Measurements from ENCODE around the gene CXorf66.
A peak's percentile ranks its signal among the peaks of the same experiment; 100 is the strongest.
"Not testable (repeated sequence)": the region's sequence is repeated elsewhere in the genome, so short reads cannot be mapped to it uniquely, and the experiment has no call there.

The CXorf66 gene, protein sequence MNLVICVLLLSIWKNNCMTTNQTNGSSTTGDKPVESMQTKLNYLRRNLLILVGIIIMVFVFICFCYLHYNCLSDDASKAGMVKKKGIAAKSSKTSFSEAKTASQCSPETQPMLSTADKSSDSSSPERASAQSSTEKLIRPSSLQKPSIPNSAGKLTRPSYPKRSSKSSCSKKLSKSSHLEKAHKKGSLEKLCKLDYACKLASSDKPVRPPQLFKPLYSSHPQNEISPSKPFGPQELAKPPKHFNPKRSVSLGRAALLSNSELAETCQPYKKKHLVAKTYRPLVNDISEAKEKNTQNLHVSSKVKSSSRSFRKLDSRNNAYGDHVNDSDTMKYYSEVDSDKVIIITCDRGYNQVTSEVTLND

DNA sequence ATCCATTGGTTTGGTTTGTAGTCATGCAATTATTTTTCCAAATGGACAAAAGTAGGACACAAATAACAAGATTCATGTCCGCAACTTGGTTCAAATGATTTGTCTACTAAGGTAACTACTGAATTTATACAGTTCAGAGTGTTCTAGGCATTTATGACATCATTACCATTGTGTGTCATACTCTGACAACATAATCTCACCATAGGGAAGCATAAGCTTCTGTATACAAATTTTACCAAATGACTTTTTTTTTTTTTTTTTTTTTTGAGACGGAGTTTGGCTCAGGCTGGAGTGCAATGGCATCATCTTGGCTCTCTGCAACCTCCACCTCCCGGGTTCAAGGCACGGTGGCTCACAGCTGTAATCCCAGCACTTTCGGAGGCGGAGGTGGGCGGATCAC, at the start of gene CXorf66:
TSS of gene CXorf66 (minus strand) at position 101 of the 400 bp plus-strand sequence. CDS start at position 76, 25 bp downstream.
- no peak for DNase-seq (ENCODE audit: low read depth in 2 of 2)

DNA sequence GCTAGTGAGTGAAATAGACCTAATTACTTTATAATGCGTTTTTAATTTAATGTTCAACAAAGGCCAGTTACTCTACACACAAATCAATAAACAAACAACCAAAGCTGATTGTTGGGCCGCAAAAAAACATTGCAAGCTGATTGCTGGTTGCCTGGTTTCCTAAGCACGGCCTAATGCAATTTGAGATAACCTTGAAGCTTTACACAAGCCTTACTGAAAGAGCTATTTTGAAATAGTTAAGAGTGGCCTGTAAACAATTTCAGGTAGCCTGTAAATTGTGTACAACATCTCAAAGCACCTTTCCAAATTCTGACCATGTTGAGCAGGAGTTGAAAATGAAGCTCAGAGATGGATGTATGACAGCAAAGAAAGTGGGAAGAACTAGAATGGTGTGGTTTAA, 17.5 kb upstream of the CXorf66 start:
- DNase-seq (ENCODE audit: low read depth in 2 of 2), result no peak

DNA sequence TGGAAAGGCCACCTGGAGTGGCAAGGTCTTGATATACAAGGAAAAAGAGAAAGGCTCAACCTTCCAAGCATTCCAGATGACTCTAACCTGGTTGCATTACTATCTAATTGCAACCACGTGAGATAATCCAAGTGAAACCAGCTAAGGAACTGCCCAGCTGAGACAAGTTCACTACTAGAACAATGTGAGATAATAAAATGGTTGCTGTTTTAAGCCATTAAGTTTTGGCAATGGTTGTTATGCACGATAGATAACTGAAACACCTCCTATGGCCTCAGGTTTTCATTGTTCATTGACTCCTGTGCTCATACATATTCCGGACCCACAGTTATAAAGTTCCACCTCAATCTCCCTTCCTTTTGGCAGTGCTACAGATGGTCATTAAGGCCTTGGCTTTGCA, 9.2 kb upstream of the CXorf66 start:
- no peak for DNase-seq (ENCODE audit: low read depth in 2 of 2)

DNA sequence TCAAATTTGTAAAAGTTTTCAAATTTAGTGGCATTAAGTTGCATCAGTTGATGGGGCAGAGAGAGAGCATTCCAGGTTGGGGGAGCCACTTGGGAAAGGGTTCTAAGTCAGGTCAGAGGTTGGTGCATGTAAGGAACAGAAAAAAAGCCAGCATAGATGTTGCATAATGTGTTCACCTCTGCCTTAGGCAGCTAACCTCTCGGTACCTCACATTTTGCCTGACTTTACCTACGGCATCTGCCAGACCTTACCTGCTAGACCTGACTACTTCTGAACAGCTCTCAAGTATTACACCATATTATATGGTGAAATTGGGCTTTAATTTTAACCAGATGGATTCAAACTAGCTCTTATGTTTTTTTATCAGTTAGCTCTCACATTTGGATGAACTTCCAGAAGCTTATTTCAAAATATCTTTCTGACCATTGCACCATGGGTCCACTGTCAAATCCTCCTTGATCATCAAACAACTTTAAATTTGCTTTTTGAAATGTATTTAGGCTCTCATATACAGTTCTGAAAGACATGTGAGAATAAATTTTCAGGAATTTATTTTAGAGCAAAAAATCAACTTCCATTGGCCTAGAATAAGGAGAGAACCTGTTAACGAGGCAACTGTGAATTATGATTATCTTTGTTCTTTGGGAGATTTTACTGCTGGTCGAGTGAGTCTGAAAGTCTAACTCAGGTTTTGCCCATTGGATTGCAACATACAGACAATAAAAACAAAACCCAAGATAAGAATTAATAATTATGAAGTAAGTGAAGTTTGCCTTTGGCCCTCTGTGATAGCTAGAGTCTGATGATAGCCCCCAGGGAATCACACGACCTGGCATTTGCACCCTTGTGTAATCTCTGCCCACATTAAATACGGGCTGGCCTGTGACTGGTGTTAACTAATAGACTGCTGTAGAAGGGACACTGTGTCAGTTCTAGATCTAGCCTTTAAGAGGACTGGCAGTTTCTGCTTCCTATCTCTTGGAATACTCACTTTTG, 7.6 kb upstream of the CXorf66 start:
- DNase-seq (ENCODE audit: low read depth in 2 of 2), result no peak

DNA sequence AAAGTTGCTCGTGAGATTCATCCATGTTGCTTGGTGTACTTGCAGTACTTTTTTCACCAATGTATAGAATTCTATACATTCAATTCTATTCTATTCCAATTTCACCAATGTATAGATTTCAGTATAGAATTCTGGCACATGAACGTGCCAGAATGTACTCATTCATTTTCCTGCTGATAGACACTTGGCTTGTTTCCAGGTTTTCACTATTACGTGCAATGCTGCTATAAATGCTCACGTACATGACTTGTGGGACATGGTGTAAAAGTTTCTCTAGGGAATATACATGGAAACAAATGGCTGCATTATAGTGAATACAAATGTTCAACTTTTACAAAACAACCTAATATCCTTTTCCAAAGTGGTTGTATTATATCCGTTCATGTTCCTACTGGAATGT, 6.8 kb upstream of the CXorf66 start:
- DNase-seq (ENCODE audit: low read depth in 2 of 2), result no peak

DNA sequence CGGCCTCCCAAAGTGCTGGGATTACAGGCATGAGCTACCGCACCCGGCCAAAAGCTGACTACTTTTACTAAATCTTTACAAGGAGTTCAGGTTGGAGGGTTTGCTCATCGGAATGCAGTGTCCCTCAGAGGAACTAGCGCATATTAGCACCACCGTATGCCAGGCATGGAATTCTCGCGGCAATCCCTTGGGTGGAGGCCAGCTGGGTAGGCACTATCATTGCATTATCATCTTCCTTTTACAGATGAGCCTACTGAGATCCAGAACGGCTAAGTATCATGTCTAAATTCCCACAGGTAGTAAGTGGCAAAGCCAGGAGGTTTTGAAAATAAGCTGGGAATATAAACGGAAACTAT, 6.1 kb upstream of the CXorf66 start:
- no peak for DNase-seq (ENCODE audit: low read depth in 2 of 2)

DNA sequence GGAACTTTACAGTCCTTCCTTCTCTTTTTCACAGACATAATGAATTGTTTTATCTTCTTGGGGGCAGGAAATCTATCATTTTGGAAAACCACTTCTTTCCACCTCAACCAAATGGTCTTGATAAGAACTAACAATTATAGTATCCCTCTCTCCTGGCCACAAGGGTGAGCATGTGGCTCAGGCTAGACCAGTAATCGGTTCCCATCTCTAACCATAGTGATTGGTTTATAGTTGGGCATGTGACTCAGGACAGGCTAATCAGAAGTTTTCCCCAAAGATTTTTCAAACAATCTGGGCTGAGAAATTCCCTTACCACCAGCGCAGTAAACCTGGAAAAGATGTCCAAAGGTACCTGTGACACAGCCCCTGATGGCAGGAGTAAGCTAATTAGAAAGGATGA, 4.0 kb upstream of the CXorf66 start:
- DNase-seq (ENCODE audit: low read depth in 2 of 2), result no peak

DNA sequence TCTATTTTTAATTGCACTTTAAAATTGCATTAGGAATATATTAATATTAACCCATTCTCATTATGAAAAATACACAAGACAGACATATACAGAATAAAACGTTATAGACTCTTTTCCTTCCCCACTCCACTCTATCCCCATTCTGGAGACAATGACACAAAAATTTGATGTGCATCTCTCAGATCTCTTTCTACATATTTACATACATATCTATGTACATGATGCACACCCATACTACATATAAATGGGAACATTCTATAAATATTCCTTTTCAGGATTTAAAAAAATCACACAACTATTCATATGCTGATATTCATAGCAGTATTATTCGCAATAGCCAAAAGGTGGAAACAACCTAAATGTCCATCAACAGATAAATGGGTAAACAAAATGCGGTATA, 2.4 kb upstream of the CXorf66 start:
- DNase-seq (ENCODE audit: low read depth in 2 of 2), result no peak

DNA sequence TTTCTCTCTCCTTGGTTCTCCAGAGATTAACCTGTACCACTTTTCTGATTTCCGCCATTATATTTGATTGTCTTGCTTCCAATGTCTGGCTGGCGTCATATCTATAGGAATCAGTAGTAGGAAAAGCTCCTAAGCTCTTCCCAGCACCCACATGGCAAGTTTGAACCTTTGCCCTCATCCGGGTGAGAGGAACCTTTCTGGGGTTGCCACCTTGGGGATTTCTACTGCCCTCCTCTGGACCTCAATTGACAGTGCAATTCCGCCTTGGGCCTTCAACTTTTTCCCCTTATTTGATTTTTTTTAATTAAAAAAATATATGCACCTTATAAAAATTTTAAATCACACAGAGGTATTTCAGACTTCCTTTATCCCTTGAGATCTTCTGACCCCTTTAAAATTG, 2.0 kb upstream of the CXorf66 start:
- DNase-seq (ENCODE audit: low read depth in 2 of 2), result no peak

DNA sequence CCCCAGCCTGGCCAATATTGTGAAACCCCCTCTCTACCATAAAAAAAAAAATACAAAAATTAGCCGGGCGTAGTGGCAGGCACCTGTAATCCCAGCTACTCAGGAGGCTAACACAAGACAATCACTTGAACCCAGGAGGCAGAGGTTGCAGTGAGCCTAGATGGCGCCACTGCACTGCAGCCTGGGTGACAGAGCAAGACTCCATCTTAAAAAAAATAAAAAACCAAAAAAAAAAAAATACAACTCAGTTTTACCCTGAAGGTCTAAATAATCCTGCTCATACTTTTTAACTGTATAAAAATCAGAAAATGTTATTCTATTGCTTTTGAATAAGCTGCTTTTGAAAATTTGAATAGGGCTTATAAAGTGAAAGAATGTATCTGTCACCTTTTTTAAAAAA, 838 bp upstream of the CXorf66 start:
- not testable (repeated sequence) for DNase-seq (ENCODE audit: low read depth in 2 of 2)

DNA sequence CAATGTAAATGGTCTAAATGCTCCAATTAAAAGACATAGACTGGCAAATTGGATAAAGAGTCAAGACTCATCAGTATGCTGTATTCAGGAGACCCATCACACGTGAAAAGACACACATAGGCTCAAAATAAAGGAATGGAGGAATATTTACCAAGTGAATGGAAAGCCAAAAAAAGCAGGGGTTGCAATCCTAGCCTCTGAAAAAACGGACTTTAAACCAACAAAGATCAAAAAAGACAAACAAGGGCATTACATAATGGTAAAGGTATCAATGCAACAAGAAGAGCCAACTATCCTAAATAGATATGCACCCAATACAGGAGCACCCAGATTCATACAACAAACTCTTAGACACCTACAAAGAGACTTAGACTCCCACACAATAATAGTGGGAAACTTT, 4.2 kb downstream of the CXorf66 start:
- not testable (repeated sequence) for DNase-seq (ENCODE audit: low read depth in 2 of 2)

DNA sequence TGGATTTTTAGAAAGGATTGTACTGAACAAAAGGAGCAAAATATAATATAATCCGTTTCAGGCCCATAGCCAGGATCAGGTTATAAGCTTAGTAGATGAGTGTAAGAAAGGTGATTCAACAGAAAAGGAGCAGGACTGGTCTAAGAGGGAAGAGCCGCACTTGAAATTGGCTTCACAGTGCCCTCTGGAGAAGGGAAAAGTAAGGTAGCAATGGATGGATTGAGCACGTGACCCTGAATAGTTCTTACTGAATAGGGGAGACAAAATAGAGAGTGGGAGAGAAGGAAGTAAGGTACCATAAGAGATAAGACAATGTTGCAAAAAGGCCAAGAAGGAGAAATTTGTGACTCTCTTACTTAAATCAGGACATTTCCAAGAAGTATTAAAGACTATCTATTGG, 15.6 kb downstream of the CXorf66 start:
- DNase-seq (ENCODE audit: low read depth in 2 of 2), result no peak

DNA sequence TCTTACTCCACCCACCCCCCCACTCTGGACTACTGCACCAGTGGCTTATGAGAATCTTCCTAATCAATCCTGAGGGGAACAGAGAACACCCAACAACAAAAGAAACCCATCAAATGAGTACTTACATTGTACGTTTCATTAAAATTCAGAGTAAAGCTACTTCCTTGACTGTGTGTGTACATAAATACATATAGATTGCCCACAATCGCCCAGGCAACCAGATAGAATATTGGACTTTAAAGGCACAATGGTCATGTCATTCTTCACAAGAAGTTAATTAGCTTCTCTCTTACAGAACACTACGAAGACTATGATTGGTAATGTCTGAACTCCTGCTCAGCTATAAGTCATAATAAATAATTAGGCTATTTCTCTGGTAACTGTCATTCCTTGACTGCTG, 20.2 kb downstream of the CXorf66 start:
- no peak for DNase-seq (ENCODE audit: low read depth in 2 of 2)

DNA sequence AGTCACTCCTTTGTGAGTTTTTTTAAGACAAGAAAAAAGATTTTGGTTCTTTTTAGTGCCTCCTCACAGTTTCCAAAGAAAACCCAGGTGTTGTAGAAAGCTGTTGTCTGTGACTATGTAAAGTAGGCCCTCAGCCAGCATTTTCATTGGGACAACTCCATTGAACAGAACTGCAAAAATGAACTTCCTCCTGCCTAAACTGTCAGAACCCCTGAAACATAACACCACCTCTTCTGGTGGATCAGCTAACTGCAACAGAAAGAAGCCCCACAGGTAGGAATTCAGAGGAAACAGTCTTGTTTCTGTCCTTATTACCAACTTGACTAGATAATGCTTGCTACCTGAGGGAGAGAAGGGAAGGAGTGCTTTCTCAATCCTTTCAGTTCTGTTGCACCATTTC, 29.1 kb downstream of the CXorf66 start:
- DNase-seq (ENCODE audit: low read depth in 2 of 2), result no peak

DNA sequence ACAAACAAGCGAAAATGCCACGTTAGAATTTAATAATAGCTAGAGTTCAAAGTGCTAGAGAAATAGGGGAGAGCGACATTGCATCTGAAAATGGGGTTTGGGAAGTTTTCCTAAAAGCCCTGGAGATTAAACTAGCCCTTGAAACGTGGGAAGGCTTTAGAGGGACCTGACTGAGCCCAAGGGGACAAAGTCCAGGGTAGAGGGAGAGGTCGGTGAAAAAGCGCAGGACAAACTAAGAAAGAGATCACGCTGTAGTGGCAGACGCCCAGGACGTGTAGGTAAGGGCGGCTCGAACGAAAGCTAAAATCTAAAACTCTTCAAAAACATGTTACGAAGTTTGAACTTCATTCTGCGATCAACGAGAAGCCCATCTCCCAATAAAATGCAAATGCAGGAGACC, 31.4 kb downstream of the CXorf66 start:
- no peak for DNase-seq (ENCODE audit: low read depth in 2 of 2)

DNA sequence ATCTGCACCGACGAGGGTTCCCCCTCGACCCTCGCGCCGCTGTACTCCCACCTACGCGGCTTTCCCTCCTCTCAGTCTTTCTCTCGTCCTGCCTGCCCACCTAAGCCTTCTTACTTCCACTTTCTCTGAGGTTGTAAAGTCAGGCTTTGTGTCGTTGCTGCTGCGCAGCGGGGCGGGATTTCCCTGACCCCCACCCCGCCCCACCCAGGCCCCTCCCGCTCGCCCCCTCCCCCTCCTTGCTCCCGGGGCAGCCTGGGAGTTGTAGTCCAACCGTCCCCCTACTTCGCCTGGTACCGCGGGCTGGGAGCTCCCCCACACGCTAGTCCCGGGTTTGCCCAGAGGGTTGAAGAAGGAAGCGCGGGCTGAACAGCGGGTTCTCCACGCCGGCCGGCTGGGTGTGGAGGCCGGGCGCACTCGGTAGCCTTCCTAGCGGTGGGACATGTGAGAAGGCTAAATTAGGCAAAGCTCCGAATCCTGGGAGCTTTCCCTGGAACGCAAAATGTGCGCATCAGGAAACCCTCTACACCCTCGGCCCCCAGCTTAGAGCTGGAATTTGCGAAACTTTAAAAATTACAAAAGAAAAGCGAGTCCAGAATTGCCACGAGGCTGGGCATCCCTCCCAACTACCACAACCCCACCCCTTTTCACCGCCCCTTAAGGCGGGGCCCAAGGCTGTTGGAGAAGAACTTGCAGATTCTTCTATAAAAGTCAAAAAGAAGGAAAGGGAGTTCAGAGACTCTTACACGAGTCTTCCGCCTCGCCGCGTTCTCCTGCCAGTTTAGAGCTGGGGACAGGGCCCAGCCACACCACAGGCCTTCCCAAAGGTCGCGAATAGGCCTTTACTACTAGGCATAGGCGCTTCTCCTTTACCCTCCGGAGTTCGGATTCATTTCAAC, 32.2 kb downstream of the CXorf66 start, which contains the start of gene ATP11C:
TSS of gene ATP11C (minus strand) at position 153 of the 896 bp plus-strand sequence. CDS start 1,011 bp downstream, outside the sequence.
- DNase-seq (ENCODE audit: low read depth in 2 of 2), result peak; percentile 78 to 82

DNA sequence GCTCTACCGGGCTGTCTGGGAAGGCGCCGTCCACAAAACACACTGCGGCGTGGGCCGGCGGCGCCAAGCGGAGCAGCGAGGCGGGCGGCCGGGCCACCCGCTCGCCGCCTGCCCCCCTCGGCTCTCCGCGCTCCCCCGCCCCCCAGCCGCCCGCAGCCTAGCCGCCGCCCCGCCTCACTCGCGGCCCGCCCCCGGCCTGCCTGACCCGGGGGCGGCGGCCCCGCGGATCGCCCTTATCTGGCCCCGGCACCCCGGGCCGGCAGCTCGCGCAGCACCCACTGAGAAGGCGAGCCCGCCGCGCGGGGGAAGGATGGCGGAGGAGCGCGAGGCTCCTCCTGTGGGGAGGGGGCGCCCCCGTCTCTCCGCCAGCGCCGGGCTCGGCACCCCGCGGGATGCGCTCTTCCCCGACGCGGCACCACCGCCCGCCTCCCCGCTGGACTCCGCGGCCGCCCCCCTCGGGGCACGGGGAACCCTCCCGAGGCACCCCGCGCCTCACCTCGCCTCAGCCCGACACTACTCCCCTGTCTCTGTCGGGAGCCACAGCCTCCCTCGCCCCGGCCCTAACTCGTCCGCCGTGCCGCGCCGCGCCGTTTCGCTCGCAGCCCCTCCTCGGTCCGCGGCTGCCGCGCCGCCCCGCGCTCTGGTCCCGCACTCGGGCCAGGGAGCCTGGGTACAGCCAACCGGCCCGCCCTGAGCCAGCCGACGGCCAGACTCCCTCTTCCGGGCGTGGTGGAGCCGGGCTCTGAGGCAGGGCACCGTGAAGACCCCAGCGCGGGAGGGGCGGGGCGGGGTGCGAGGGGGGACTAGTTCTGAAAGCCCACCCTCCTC, 33.0 kb downstream of the CXorf66 start:
- peak in 1 of 2 experiments; percentile 8 for DNase-seq (ENCODE audit: low read depth in 2 of 2)

DNA sequence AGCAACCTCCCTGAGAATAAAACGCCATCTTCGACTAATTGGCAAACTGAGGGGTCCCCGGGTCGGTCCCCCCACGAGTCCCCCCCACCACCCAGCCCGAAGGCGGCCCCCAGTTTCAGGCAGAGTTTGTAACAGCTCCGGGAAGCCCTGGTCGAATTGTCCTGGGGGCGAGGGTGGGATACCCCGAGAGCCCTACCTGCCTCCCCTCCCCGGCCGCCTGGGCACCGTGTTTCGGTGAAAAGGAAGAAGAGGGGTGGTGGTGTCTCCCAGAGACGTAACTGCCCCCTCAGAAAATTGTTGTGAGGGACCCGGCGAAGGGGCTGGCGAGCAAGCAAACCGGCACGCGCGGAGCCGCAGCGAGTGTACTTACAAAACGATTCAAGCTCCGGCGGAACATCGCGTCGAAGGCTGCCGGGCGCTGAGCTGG, 33.7 kb downstream of the CXorf66 start:
- no peak for DNase-seq (ENCODE audit: low read depth in 2 of 2)

DNA sequence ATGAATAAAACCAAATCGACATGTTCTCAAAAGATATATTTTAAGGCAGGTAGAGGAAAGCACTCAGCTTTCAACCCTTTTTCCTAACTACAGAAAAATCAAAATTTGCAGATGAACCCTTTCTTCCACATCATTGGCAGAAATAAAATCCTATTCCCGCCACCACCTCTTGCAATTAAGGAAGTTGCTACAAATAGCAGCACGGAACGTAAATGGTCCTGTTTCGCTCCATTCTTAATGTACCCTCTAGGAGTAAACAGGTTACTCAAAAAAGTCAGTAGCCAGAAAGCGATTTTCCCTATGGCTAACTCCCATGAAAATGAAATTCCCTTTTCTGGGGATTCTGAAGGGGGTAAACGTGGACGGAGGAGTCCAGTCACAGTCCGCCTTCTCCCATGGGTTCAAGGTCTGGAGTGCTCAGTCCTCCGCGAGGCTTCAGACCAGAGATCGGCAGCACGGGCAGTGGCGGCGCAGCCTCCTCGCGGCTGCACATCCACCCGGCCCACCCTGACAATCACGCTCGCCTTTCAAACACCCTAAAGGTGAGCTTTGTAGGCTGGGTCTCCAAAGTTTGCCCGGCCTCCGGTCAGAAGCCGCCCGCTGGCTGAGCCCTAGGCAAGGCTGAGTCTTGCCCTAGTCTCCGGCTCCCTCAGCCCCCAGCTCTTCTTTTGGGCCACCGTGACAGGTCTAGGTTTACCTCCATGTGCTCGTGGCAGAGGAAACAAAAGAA, 34.2 kb downstream of the CXorf66 start:
- DNase-seq (ENCODE audit: low read depth in 2 of 2), result no peak

DNA sequence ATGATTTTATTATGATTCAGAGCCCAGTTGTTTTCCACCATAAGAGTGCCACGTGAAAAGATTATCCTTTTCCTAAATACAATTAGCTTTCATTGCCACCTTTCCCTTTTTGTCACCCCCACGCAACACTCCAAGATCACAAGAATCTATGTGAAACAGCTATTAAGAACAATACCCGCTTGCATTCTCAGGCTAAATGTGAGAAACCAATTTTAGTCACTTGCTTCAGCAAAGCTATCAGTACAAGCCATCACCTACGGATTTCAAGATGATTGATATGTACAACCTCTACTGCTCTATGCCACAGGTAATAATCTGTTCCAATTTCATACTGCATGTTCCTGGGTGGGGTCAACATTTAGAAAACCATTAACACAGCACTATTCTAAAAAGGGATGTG, 34.9 kb downstream of the CXorf66 start:
- DNase-seq (ENCODE audit: low read depth in 2 of 2), result no peak

Data from fibroblast of skin of left quadriceps (primary cell).